Dendritic cell treated with granulocyte-macrophage colony-stimulating factor and Interleukin-4, amounts not matched to agents 40 ng/mL and 50 ng/mL, for 4 days (primary cell): Measurements from ENCODE around the gene TMEM143.
"Not testable (repeated sequence)": the region's sequence is repeated elsewhere in the genome, so short reads cannot be mapped to it uniquely, and the experiment has no call there.

Experiments
- H3K27ac Mint-ChIP-seq: one replicate; pipeline ENCODE4 v1.8.0; 2022; ENCODE audit warnings: mild to moderate bottlenecking, mixed read lengths
- H3K27me3 Mint-ChIP-seq: one replicate; pipeline ENCODE4 v1.8.0; 2022; ENCODE audit warnings: mild to moderate bottlenecking, mixed read lengths
- H3K36me3 Mint-ChIP-seq: one replicate; pipeline ENCODE4 v1.8.0; 2022; ENCODE audit warnings: low read depth, mixed read lengths
- H3K4me1 Mint-ChIP-seq: one replicate; pipeline ENCODE4 v1.8.0; 2022; ENCODE audit warnings: low read depth, mixed read lengths
- H3K4me3 Mint-ChIP-seq: one replicate; pipeline ENCODE4 v1.8.0; 2022; ENCODE audit warnings: mild to moderate bottlenecking, moderate library complexity, mixed read lengths
- H3K9me3 Mint-ChIP-seq: one replicate; pipeline ENCODE4 v1.8.0; 2022; ENCODE audit warnings: mixed read lengths
- intact Hi-C: fragments of 100-400 bp; cut with micrococcal nuclease; formaldehyde crosslinking; loops from one replicate; pipeline ENCODE4 v1.15.0; 2022

The TMEM143 gene

GRCh38 chr19:48292798-48293197 is 70.9 kb downstream of the TMEM143 start:
- Mint-ChIP-seq H3K36me3 (no peaks in the 10 kb centered on the region), H3K27me3 (peaks cover 13% of the 10 kb centered on the region), H3K4me3 (no peak overlapping the region), H3K9me3 (no peaks in the 10 kb centered on the region), H3K4me1 (peaks cover 9% of the 10 kb centered on the region), H3K27ac (no peak overlapping the region)
- intact Hi-C loops: no loop called here

- intact Hi-C loops: loop anchor here (1.0 kb wide), 1 partner anchor 24 kb away; no protein-coding TSS in a partner anchor
- H3K4me1 Mint-ChIP-seq, H3K36me3 Mint-ChIP-seq, H3K27ac Mint-ChIP-seq, H3K9me3 Mint-ChIP-seq: not testable (repeated sequence)
- Mint-ChIP-seq H3K27me3 (peaks cover 13% of the 10 kb centered on the region), H3K4me3 (peak overlapping the region; percentile 69)
Observed at GRCh38 chr19:48291489-48291815, 72.3 kb downstream of the TMEM143 start.

GRCh38 chr19:48290771-48291488 is 72.8 kb downstream of the TMEM143 start:
- Mint-ChIP-seq H3K27ac (no peak overlapping the region), H3K9me3 (peaks cover 12% of the 10 kb centered on the region), H3K27me3 (peaks cover 13% of the 10 kb centered on the region), H3K4me1 (peaks cover 9% of the 10 kb centered on the region), H3K4me3 (peak overlapping the region; percentile 69), H3K36me3 (no peaks in the 10 kb centered on the region)
- intact Hi-C loops: loop anchor here (1.0 kb wide), 1 partner anchor 24 kb away; no protein-coding TSS in a partner anchor

GRCh38 chr19:48290401-48290770 is 73.4 kb downstream of the TMEM143 start:
- H3K36me3 Mint-ChIP-seq: no peaks in the 10 kb centered on the region
- intact Hi-C loops: no loop called here
- peaks cover 13% of the 10 kb centered on the region for H3K27me3 Mint-ChIP-seq
- peaks cover 9% of the 10 kb centered on the region for H3K4me1 Mint-ChIP-seq
- H3K9me3 Mint-ChIP-seq: peaks cover 13% of the 10 kb centered on the region
- H3K4me3 Mint-ChIP-seq: no peak overlapping the region
- no peak overlapping the region for H3K27ac Mint-ChIP-seq

- H3K9me3 Mint-ChIP-seq: peaks cover 19% of the 10 kb centered on the region
- H3K4me1 Mint-ChIP-seq: peaks cover 15% of the 10 kb centered on the region
- H3K27me3 Mint-ChIP-seq: peaks cover 13% of the 10 kb centered on the region
- H3K4me3 Mint-ChIP-seq: no peak overlapping the region
- no peak overlapping the region for H3K27ac Mint-ChIP-seq
- intact Hi-C loops: no loop called here
- H3K36me3 Mint-ChIP-seq: no peaks in the 10 kb centered on the region
Observed at GRCh38 chr19:48287748-48288147, 76.0 kb downstream of the TMEM143 start.

GRCh38 chr19:48284896-48285295 is 78.8 kb downstream of the TMEM143 start:
- Mint-ChIP-seq H3K27ac (no peak overlapping the region), H3K36me3 (no peaks in the 10 kb centered on the region), H3K4me1 (peaks cover 6% of the 10 kb centered on the region), H3K9me3 (peaks cover 19% of the 10 kb centered on the region), H3K27me3 (no peaks in the 10 kb centered on the region), H3K4me3 (no peak overlapping the region)
- intact Hi-C loops: no loop called here

GRCh38 chr19:48283908-48284307 is 79.8 kb downstream of the TMEM143 start:
- Mint-ChIP-seq H3K27me3 (no peaks in the 10 kb centered on the region), H3K27ac (no peak overlapping the region), H3K9me3 (peaks cover 19% of the 10 kb centered on the region), H3K4me3 (no peak overlapping the region), H3K4me1 (peaks cover 6% of the 10 kb centered on the region), H3K36me3 (no peaks in the 10 kb centered on the region)
- intact Hi-C loops: no loop called here
